ENCODE measurements around the gene DCK.

The DCK gene

DNA sequence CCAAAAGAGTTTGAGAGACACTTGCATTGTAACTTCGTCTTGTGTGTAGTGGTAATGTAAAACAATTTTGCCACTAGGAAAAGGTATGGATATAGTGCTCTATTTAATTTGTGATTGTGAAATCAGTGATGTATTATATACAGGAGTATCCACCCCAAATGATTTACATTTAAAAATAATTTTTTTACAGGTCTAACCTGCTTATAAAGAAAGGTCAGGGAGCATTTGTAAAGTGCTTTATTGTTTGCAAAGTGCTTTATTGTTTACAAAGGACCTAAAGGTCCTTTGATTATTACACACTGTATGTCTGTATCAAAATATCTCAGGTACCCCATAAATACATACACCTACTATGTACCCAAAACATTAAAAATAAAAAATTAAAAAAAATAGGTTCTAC lies 70.3 kb downstream of the DCK start:
- DNase-seq (ENCODE audit: low read depth) = no peak

GRCh38 chr4:71064521-71064920 lies 71.1 kb downstream of the DCK start:
- no peak for DNase-seq (ENCODE audit: low read depth)

- no peak for DNase-seq (ENCODE audit: low read depth)
Observed at GRCh38 chr4:71065991-71066510, 72.6 kb downstream of the DCK start.

- DNase-seq (ENCODE audit: low read depth) = no peak
Observed at GRCh38 chr4:71066737-71067716, 73.6 kb downstream of the DCK start.

DNA sequence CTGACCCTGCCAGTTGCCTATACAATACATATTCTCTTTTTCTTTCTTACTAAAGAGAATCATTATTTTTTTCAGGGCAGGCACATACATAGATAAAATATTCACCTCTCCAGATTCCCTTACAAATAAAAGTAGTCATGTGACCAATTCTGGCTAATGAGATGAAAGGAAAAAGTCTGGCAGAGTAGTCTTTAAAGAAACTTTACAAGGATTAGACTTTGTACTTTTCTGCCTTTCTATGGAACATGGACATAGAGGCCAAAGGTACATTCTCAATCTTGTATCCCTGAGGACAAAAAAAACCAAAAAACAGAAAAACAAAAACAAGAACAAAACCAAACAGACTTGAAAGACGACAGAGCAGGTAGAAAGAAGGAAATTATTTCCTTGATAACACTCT lies 75.6 kb downstream of the DCK start:
- DNase-seq (ENCODE audit: low read depth) = no peak

DNA sequence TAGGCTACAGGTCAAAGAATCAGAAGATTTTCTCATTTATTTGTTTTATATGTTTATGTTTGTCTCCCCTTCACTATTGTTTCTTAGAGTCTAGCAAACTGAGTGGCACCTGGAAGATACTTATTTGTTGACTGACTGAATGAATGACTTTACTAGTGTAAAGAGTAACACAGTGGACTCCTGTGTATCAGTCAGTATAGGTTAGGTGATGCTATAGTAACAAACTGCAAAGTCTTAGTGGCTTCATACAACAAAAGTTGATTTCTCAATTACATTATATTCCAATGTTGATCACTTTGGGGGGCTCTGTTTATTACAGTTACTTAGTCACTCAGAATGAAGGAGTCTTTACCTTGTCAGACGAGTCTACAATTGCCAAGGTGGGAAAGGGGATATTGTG lies 76.6 kb downstream of the DCK start:
- no peak for DNase-seq (ENCODE audit: low read depth)

DNA sequence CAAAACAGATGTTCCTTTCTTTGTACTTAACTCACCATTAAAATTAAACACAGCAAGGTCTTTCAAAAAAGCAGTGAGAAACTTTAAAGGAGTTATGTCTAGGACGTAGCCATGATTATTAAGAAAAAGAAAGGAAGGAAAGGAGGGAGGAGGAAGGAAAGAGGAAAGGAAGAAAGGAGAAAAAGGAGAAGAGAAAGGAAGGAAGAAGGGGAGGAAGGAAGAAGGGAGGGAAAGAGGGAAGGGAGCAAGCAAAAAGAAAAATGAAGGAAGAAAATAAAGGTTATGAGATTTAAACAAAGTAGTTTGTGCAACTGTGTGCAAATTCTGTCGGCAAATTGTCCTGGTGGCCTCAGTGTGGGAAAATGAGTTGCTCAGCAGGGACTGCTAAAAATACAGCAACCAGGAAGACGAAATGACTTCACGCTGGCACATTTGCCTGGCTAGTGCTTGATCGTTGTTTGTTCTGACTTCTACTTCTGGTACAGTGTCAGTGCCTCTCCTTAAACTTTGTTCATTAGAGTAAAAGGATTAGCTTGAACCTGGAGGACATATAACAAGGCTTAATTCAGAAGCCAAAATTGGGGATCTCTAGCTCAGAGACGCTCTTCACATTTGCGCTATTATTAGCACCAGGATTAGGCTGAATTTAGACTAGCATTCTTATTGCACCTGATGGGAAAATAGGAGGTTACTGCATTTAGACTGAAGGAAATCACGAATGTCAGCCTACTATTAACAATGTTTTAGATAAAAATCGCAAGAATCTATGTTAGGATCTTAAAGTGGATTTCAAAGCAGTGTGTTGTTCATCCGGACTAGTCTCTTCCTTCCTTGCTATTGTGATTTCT lies 81.2 kb downstream of the DCK start:
- DNase-seq (ENCODE audit: low read depth) = no peak

Measured in fibroblast of the conjunctiva (primary cell).